OCI-LY1 (cell line): ENCODE measurements around the gene TMPRSS5.

ENCODE experiments used
- EZH2 ChIP-seq: fragments of 200-600 bp; sonication (generic), shearing (Covaris generic); IDR thresholded peaks from 2 replicates; pipeline ENCODE4 v1.8.0; 2017; ENCODE audit warnings: borderline replicate concordance, mixed run types, mild to moderate bottlenecking, antibody characterized with exemption, low read length, moderate library complexity, mixed read lengths
- TF ChIP-seq, protein P1 (sequence below): fragments of 200-600 bp; sonication (generic), shearing (Covaris generic); IDR thresholded peaks from 2 replicates; pipeline ENCODE4 v1.5.1; 2017; ENCODE audit warnings: mild to moderate bottlenecking, antibody characterized with exemption, low read length, moderate library complexity, mixed read lengths

DNA sequence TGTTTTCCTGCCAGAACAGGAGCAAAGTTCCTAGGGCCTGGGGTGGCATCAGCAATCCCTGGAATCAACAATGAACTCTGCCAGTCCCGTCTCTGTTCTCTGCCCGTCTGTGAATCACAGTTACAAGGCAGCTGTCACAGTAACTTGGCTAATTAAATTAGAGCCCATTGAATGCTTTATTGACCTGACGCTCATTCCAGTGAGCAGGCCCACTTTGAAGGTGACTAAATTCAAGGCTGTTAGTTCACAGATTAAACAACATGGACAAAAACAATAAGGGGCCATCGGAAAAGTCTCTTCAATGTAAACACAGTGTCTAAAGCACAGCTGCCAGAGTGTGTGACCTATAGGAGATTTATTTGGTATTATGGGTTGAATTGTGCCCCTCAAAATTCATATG, 17.7 kb upstream of the TMPRSS5 start:
- TF ChIP-seq, protein P1, sequence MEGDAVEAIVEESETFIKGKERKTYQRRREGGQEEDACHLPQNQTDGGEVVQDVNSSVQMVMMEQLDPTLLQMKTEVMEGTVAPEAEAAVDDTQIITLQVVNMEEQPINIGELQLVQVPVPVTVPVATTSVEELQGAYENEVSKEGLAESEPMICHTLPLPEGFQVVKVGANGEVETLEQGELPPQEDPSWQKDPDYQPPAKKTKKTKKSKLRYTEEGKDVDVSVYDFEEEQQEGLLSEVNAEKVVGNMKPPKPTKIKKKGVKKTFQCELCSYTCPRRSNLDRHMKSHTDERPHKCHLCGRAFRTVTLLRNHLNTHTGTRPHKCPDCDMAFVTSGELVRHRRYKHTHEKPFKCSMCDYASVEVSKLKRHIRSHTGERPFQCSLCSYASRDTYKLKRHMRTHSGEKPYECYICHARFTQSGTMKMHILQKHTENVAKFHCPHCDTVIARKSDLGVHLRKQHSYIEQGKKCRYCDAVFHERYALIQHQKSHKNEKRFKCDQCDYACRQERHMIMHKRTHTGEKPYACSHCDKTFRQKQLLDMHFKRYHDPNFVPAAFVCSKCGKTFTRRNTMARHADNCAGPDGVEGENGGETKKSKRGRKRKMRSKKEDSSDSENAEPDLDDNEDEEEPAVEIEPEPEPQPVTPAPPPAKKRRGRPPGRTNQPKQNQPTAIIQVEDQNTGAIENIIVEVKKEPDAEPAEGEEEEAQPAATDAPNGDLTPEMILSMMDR, result no peak
- TF ChIP-seq EZH2, result no peak
